ENCODE results near the gene LMTK3. TPM values are rescaled to one million over a fixed set of nuclear protein-coding genes. Genes with fewer than 3 reads are reported as not detected.

Gene LMTK3
- total and polyA plus RNA-seq, 2 donors (not counting 1 experiment from before 2014, with no cell fraction given), result 0.17 TPM; not detected in 1

DNA sequence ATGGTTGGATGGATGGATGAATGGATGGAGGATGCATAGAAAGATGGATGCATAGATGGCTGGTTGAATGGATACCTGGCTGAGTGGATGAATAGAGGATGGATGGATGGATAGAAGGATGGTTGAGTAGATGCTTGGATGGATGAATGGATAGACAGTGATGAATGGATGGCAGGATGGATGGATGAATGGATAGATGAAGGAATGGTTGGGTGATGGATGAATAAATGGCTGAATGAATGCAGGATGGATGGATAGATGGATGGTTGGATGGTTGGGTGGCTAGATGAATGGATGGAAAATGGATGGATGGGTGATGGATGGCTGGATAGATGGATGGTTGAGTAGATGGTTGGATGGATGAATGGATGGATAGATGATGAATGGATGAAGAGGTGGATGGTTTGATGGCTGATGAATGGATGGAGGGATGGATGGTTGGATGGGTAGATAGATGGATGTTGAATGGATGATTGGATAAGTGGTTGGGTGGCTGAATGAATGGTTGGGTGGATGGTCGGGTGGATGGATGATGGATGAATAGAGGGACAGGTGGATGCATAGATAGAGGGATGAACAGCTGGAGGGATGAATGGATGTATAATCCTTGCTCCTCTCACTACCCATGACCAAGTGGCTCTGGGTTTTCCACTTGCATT, 36.7 kb upstream of the LMTK3 start:
- H3K4me2 ChIP-seq (ENCODE audit: extremely low read depth, insufficient read depth, low read length), result no peak overlapping the region
- DNase-seq (ENCODE audit: low read depth in 2 of 2), result no peak
- H3K27ac ChIP-seq (ENCODE audit: insufficient read depth, low read length), result no peak overlapping the region

DNA sequence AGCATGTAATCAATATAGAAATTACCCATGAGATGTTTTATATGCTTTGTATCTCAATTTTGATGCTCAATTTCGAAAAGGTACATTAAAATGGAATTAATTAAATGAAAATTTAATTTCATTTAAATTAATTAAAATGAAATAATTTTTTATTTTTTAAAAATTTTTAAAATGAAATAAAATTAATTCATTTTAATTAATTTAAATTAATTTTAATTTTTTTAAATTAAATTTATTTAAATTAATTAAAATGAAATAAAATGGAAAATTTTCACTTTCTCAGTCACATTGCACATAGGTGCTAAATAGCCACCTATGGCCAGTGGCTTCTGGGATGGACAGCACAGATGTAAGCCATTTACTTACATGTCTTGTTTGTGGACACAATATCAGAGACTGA, 36.1 kb upstream of the LMTK3 start:
- Histone ChIP-seq H3K27me3 (ENCODE audit: control insufficient read depth, insufficient read depth, low read length) (no peaks in the 10 kb centered on the region), H3K27ac (ENCODE audit: insufficient read depth, low read length) (no peak overlapping the region), H3K4me1 (ENCODE audit: control insufficient read depth, extremely low read depth, insufficient read depth, low read length) (no peaks in the 10 kb centered on the region), H3K9ac (ENCODE audit: insufficient read depth, low read length) (no peak overlapping the region), H3K9me3 (ENCODE audit: control insufficient read depth, insufficient read depth, low read depth, low read length) (no peaks in the 10 kb centered on the region), H3K4me3 (replicated peaks in 1 of 4; ENCODE audit: control extremely low read depth in 1 of 4, insufficient read depth in 1 of 4, low read depth in 3 of 4, low read length in 4 of 4) (no peak overlapping the region), H2AFZ (ENCODE audit: low read length) (no peak overlapping the region), H3K36me3 (ENCODE audit: control insufficient read depth, insufficient read depth, low read length) (no peaks in the 10 kb centered on the region), H3K79me2 (ENCODE audit: control insufficient read depth, insufficient read depth, low read length) (no peaks in the 10 kb centered on the region), H4K20me1 (ENCODE audit: control insufficient read depth, extremely low read depth, insufficient read depth, low read length) (no peaks in the 10 kb centered on the region), H3K4me2 (ENCODE audit: extremely low read depth, insufficient read depth, low read length) (no peak overlapping the region)
- DNase-seq (ENCODE audit: low read depth in 2 of 2), result no peak
- no peak for TF ChIP-seq EZH2 (IDR thresholded peaks at IDR 0.05; ENCODE audit: low read length, missing control alignments)
- TF ChIP-seq, protein P1, sequence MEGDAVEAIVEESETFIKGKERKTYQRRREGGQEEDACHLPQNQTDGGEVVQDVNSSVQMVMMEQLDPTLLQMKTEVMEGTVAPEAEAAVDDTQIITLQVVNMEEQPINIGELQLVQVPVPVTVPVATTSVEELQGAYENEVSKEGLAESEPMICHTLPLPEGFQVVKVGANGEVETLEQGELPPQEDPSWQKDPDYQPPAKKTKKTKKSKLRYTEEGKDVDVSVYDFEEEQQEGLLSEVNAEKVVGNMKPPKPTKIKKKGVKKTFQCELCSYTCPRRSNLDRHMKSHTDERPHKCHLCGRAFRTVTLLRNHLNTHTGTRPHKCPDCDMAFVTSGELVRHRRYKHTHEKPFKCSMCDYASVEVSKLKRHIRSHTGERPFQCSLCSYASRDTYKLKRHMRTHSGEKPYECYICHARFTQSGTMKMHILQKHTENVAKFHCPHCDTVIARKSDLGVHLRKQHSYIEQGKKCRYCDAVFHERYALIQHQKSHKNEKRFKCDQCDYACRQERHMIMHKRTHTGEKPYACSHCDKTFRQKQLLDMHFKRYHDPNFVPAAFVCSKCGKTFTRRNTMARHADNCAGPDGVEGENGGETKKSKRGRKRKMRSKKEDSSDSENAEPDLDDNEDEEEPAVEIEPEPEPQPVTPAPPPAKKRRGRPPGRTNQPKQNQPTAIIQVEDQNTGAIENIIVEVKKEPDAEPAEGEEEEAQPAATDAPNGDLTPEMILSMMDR (conservative IDR thresholded peaks at IDR 0.05 in 1 of 2, IDR thresholded peaks at IDR 0.05 in 1 of 2; ENCODE audit: low read depth in 1 of 2, low read length in 2 of 2), result no peak

More for the DNA sequence above, 36.7 kb upstream of the LMTK3 start:
- Histone ChIP-seq H3K27me3 (ENCODE audit: control insufficient read depth, insufficient read depth, low read length) (no peaks in the 10 kb centered on the region), H3K9ac (ENCODE audit: insufficient read depth, low read length) (no peak overlapping the region), H2AFZ (ENCODE audit: low read length) (no peak overlapping the region), H3K4me1 (ENCODE audit: control insufficient read depth, extremely low read depth, insufficient read depth, low read length) (no peaks in the 10 kb centered on the region), H4K20me1 (ENCODE audit: control insufficient read depth, extremely low read depth, insufficient read depth, low read length) (no peaks in the 10 kb centered on the region), H3K79me2 (ENCODE audit: control insufficient read depth, insufficient read depth, low read length) (no peaks in the 10 kb centered on the region), H3K9me3 (ENCODE audit: control insufficient read depth, insufficient read depth, low read depth, low read length) (no peaks in the 10 kb centered on the region), H3K36me3 (ENCODE audit: control insufficient read depth, insufficient read depth, low read length) (no peaks in the 10 kb centered on the region), H3K4me3 (replicated peaks in 1 of 4; ENCODE audit: control extremely low read depth in 1 of 4, insufficient read depth in 1 of 4, low read depth in 3 of 4, low read length in 4 of 4) (no peak overlapping the region)
- no peak for TF ChIP-seq EZH2 (IDR thresholded peaks at IDR 0.05; ENCODE audit: low read length, missing control alignments)
- TF ChIP-seq, protein P1 (conservative IDR thresholded peaks at IDR 0.05 in 1 of 2, IDR thresholded peaks at IDR 0.05 in 1 of 2; ENCODE audit: low read depth in 1 of 2, low read length in 2 of 2), result no peak

DNA sequence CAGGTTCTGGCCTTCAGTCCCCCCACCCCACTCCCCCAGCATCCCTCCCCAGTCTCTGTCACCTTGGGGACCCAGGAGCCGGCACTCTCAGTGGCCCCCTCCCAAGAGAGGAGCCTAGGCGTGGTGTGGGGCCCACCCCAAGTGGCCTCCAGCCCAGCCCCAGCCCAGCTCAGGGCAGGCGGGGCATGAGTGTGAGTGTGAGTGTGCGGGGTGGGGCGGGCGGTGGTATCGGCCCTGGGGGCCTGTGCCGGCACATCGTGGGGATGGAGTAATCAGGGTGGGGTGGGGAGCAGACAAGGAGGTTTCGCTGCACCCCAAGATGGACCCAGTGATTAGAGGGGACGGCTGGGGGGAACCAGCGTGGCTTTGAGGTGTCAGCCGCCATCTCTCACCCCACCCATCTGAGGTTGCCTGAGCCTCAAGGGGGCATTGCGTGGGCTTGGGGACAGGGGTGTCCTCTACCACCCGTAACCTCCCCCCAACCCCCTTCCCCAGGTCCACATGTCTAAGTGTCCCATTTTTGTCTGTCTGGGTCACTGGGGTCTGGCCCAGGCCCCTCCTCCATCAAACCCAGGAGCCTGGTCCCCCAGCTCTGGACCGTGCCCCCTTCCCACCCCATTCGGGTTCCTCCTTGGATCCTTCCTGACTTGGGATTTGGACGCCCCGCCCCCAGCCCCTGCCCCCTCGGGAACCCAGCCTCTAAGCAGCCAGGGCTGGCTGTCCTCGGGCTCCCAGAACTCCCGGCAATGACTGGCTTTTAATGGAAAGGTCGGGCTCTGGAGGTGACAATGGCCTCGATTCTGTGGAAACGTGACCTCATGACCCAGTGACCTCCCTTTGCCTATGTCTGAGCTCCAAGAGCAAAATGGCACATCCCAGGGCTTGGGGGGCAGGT, 33.5 kb upstream of the LMTK3 start:
- H3K27me3 ChIP-seq (ENCODE audit: control insufficient read depth, insufficient read depth, low read length), result no peaks in the 10 kb centered on the region
- no peak overlapping the region for H3K27ac ChIP-seq (ENCODE audit: insufficient read depth, low read length)
- no peak for DNase-seq (ENCODE audit: low read depth in 2 of 2)
- no peaks in the 10 kb centered on the region for H4K20me1 ChIP-seq (ENCODE audit: control insufficient read depth, extremely low read depth, insufficient read depth, low read length)
- no peak overlapping the region for H3K4me2 ChIP-seq (ENCODE audit: extremely low read depth, insufficient read depth, low read length)
- no peak overlapping the region for H2AFZ ChIP-seq (ENCODE audit: low read length)
- TF ChIP-seq, protein P1 (conservative IDR thresholded peaks at IDR 0.05 in 1 of 2, IDR thresholded peaks at IDR 0.05 in 1 of 2; ENCODE audit: low read depth in 1 of 2, low read length in 2 of 2), result no peak
- TF ChIP-seq EZH2 (IDR thresholded peaks at IDR 0.05; ENCODE audit: low read length, missing control alignments), result no peak
- no peaks in the 10 kb centered on the region for H3K79me2 ChIP-seq (ENCODE audit: control insufficient read depth, insufficient read depth, low read length)
- H3K9ac ChIP-seq (ENCODE audit: insufficient read depth, low read length), result no peak overlapping the region
- no peak overlapping the region for H3K4me3 ChIP-seq (replicated peaks in 1 of 4; ENCODE audit: control extremely low read depth in 1 of 4, insufficient read depth in 1 of 4, low read depth in 3 of 4, low read length in 4 of 4)
- no peaks in the 10 kb centered on the region for H3K36me3 ChIP-seq (ENCODE audit: control insufficient read depth, insufficient read depth, low read length)
- no peaks in the 10 kb centered on the region for H3K9me3 ChIP-seq (ENCODE audit: control insufficient read depth, insufficient read depth, low read depth, low read length)
- H3K4me1 ChIP-seq (ENCODE audit: control insufficient read depth, extremely low read depth, insufficient read depth, low read length), result no peaks in the 10 kb centered on the region
